GM18951 (cell line): ENCODE measurements around the gene CYB5B.

Experiments used
- POLR2A ChIP-seq: IDR thresholded peaks from 4 replicates; pipeline ENCODE4 v1.6.1; 2011; ENCODE audit warnings: mild to moderate bottlenecking; ENCODE audit not compliant: insufficient read length, insufficient read depth; ENCODE audit errors: extremely low read depth
- in situ Hi-C: fragments of 300-500 bp; cut with MboI; formaldehyde crosslinking; loops from one replicate; pipeline ENCODE4 v1.12.0; 2022; ENCODE audit warnings: low sequenced_read_pairs, mixed read lengths, inconsistent platforms; ENCODE audit not compliant: unreplicated experiment

CYB5B gene

GRCh38 chr16:69471121-69471520 lies 46.7 kb downstream of the CYB5B start:
- no peak for TF ChIP-seq POLR2A
- in situ Hi-C loops, result loop anchor here (10.0 kb wide), 1 partner anchor 94 kb away; the partner anchor contains the start of gene NFAT5

GRCh38 chr16:69474408-69474807 lies 50.0 kb downstream of the CYB5B start:
- no peak for TF ChIP-seq POLR2A
- in situ Hi-C loops, result loop anchor here (10.0 kb wide), 1 partner anchor 90 kb away; the partner anchor contains the start of gene NFAT5

GRCh38 chr16:69476920-69477443 lies 52.6 kb downstream of the CYB5B start:
- in situ Hi-C loops, result loop anchor here (10.0 kb wide), 1 partner anchor 88 kb away; the partner anchor contains the start of gene NFAT5
- TF ChIP-seq POLR2A, result no peak

GRCh38 chr16:69477546-69477945 lies 53.1 kb downstream of the CYB5B start:
- in situ Hi-C loops, result loop anchor here (10.0 kb wide), 1 partner anchor 87 kb away; the partner anchor contains the start of gene NFAT5

GRCh38 chr16:69478685-69479084 lies 54.3 kb downstream of the CYB5B start:
- TF ChIP-seq POLR2A, result no peak
- in situ Hi-C loops, result loop anchor here (10.0 kb wide), 1 partner anchor 86 kb away; the partner anchor contains the start of gene NFAT5

More at GRCh38 chr16:69477546-69477945, 53.1 kb downstream of the CYB5B start:
- TF ChIP-seq POLR2A, result no peak

GRCh38 chr16:69479775-69480174 lies 55.4 kb downstream of the CYB5B start:
- no peak for TF ChIP-seq POLR2A
- in situ Hi-C loops, result loop anchor here (10.0 kb wide), 1 partner anchor 85 kb away; the partner anchor contains the start of gene NFAT5

- no peak for TF ChIP-seq POLR2A
Observed at GRCh38 chr16:69481901-69482341, 57.5 kb downstream of the CYB5B start.

GRCh38 chr16:69482410-69482991 lies 58.1 kb downstream of the CYB5B start:
- in situ Hi-C loops, result no loop called here
- TF ChIP-seq POLR2A, result no peak

More at GRCh38 chr16:69481901-69482341, 57.5 kb downstream of the CYB5B start:
- in situ Hi-C loops, result no loop called here

GRCh38 chr16:69483611-69484010 lies 59.2 kb downstream of the CYB5B start:
- in situ Hi-C loops, result no loop called here
- no peak for TF ChIP-seq POLR2A

GRCh38 chr16:69485361-69485760 lies 60.9 kb downstream of the CYB5B start:
- in situ Hi-C loops, result no loop called here
- TF ChIP-seq POLR2A, result no peak

GRCh38 chr16:69485816-69486215 lies 61.4 kb downstream of the CYB5B start:
- TF ChIP-seq POLR2A, result no peak
- in situ Hi-C loops, result no loop called here

- in situ Hi-C loops, result no loop called here
- no peak for TF ChIP-seq POLR2A
Observed at GRCh38 chr16:69486272-69486671, 61.9 kb downstream of the CYB5B start.

- TF ChIP-seq POLR2A, result no peak
- in situ Hi-C loops, result no loop called here
Observed at GRCh38 chr16:69486724-69487123, 62.3 kb downstream of the CYB5B start.
